AG20443 (cell line): Measurements from ENCODE around the gene BLID.
A peak's percentile ranks its signal among the peaks of the same experiment; 100 is the strongest.

Source experiments
- DNase-seq: peaks from one replicate; pipeline ENCODE4 v3.0.0; 2012; ENCODE audit warnings: low spot score, mixed read lengths

The BLID gene

GRCh38 chr11:122115524-122116379 is at the start of gene BLID:
BLID (minus strand) TSS chr11:122116215; CDS start chr11:122115922, 293 bp downstream.
- no peak for DNase-seq

- DNase-seq: peak; percentile 62
These were observed 47.2 kb upstream of the BLID start for GRCh38 chr11:122163053-122163819.

- no peak for DNase-seq
These were observed 46.1 kb upstream of the BLID start for GRCh38 chr11:122162095-122162494.

GRCh38 chr11:122160841-122161590 is 45.0 kb upstream of the BLID start:
- no peak for DNase-seq

GRCh38 chr11:122159861-122160260 is 43.8 kb upstream of the BLID start:
- no peak for DNase-seq

GRCh38 chr11:122159173-122159721 is 43.2 kb upstream of the BLID start:
- DNase-seq: peak; percentile 22

GRCh38 chr11:122158171-122158570 is 42.2 kb upstream of the BLID start:
- no peak for DNase-seq

GRCh38 chr11:122157653-122158161 is 41.7 kb upstream of the BLID start:
- DNase-seq: no peak

GRCh38 chr11:122156940-122157382 is 40.9 kb upstream of the BLID start:
- peak; percentile 22 for DNase-seq

- no peak for DNase-seq
These were observed 39.9 kb upstream of the BLID start for GRCh38 chr11:122155765-122156527.

- no peak for DNase-seq
These were observed 39.0 kb upstream of the BLID start for GRCh38 chr11:122154994-122155393.

GRCh38 chr11:122154227-122154626 is 38.2 kb upstream of the BLID start:
- DNase-seq: no peak

GRCh38 chr11:122153746-122154145 is 37.7 kb upstream of the BLID start:
- DNase-seq: no peak

GRCh38 chr11:122150216-122151124 is 34.5 kb upstream of the BLID start:
- DNase-seq: no peak

- DNase-seq: no peak
These were observed 33.2 kb upstream of the BLID start for GRCh38 chr11:122149202-122149601.

- DNase-seq: no peak
These were observed 30.5 kb upstream of the BLID start for GRCh38 chr11:122146475-122146874.

GRCh38 chr11:122145715-122146274 is 29.8 kb upstream of the BLID start:
- DNase-seq: no peak

GRCh38 chr11:122144752-122145151 is 28.7 kb upstream of the BLID start:
- DNase-seq: no peak

- DNase-seq: no peak
These were observed 25.7 kb upstream of the BLID start for GRCh38 chr11:122141725-122142124.

- DNase-seq: peak; percentile 14
These were observed 24.5 kb upstream of the BLID start for GRCh38 chr11:122140500-122140899.
